Panc1 (cell line): Measurements from ENCODE around the gene RPS15. TPM values are rescaled to one million over a fixed set of nuclear protein-coding genes. Genes with fewer than 3 reads are reported as not detected.
A peak's percentile ranks its signal among the peaks of the same experiment; 100 is the strongest.

Source experiments
- ATAC-seq: fragments of 200-7000 bp; cut with Tn5 transposase; 2 replicates; pipeline ENCODE4 v1.9.1; 2020; ENCODE audit warnings: mild to moderate bottlenecking, moderate library complexity
- BruUV-seq: library from RNA; stranded (reverse); fragments of 400-500 nt; replicated peaks from 2 replicates; lab custom pipeline; 2021; lab: Mats Ljungman, UMichigan
- CTCF ChIA-PET: fragments of 300-600 bp; sonication (Branson Sonifier 250); formaldehyde crosslinking; loops from one replicate; lab custom pipeline; 2022; ENCODE audit warnings: antibody characterized with exemption; lab: Charles Lee
- POLR2A ChIA-PET: fragments of 300-600 bp; sonication (Branson Sonifier 250); formaldehyde crosslinking; loops from one replicate; lab custom pipeline; 2022; ENCODE audit warnings: antibody characterized with exemption; lab: Charles Lee
- DNase-seq: peaks from one replicate; pipeline ENCODE4 v3.0.0-alpha.2; 2010; ENCODE audit warnings: low read depth, low spot score
- H3K27ac ChIP-seq: 2 replicates; pipeline ENCODE4 v1.5.1; 2011; ENCODE audit warnings: mild to moderate bottlenecking, low read length, inconsistent platforms
- H3K27me3 ChIP-seq: fragments of 200-500 bp; sonication (Bioruptor generic); 2 replicates; pipeline ENCODE4 v1.6.0; 2014; ENCODE audit warnings: low read length, inconsistent platforms; ENCODE audit not compliant: control insufficient read depth, insufficient read depth
- H3K36me3 ChIP-seq: fragments of 200-500 bp; sonication (Bioruptor generic); 2 replicates; pipeline ENCODE4 v1.5.1; 2014; ENCODE audit warnings: inconsistent platforms, mild to moderate bottlenecking, low read length, moderate library complexity; ENCODE audit not compliant: control insufficient read depth, insufficient read depth
- H3K4me1 ChIP-seq: 2 replicates; pipeline ENCODE4 v1.5.1; 2011; ENCODE audit warnings: inconsistent platforms, mild to moderate bottlenecking, low read length, moderate library complexity; ENCODE audit not compliant: control insufficient read depth, insufficient read depth
- H3K4me3 ChIP-seq, 2 experiments: 2 replicates each; pipeline ENCODE4 v1.5.1; 2011 to 2012; ENCODE audit warnings: low read depth in 2 of 2, low read length in 2 of 2, mild to moderate bottlenecking in 2 of 2, inconsistent platforms in 1 of 2, moderate library complexity in 1 of 2
- H3K9me3 ChIP-seq: fragments of 200-500 bp; sonication (Bioruptor generic); 2 replicates; pipeline ENCODE4 v1.5.1; 2014; ENCODE audit warnings: low read depth, mild to moderate bottlenecking, inconsistent platforms, low read length, moderate library complexity; ENCODE audit not compliant: control insufficient read depth, insufficient read depth
- CTCF ChIP-seq: fragments of 450-650 bp; IDR thresholded peaks from 2 replicates; pipeline ENCODE4 v1.5.1; 2017; ENCODE audit warnings: mild to moderate bottlenecking
- POLR2AphosphoS5 ChIP-seq: IDR thresholded peaks from 2 replicates; pipeline ENCODE4 v1.6.1; 2012; ENCODE audit warnings: mild to moderate bottlenecking, low read depth, low read length, moderate library complexity
- REST ChIP-seq, 2 experiments: IDR thresholded peaks; 2 replicates each; pipeline ENCODE4 v1.6.1; 2011 to 2012; ENCODE audit warnings: low read depth in 2 of 2, control low read depth in 1 of 2, low read length in 1 of 2, mild to moderate bottlenecking in 1 of 2, moderate library complexity in 1 of 2; ENCODE audit not compliant: insufficient read depth in 1 of 2
- SIN3A ChIP-seq: IDR thresholded peaks from 2 replicates; pipeline ENCODE4 v1.6.1; 2012; ENCODE audit warnings: low read depth, mild to moderate bottlenecking, low read length, moderate library complexity, borderline replicate concordance; ENCODE audit not compliant: insufficient read depth
- TCF7L2 ChIP-seq: IDR thresholded peaks from 2 replicates; pipeline ENCODE4 v1.6.1; 2011; ENCODE audit warnings: mild to moderate bottlenecking, low read depth, low read length, inconsistent platforms
- in situ Hi-C: cut with HindIII; loops from 2 replicates; pipeline ENCODE4 v1.10.0; 2016; ENCODE audit warnings: low sequenced_read_pairs, low pct_unique_long_range_greater_than_20kb
- intact Hi-C: fragments of 100-400 bp; cut with micrococcal nuclease; formaldehyde crosslinking; loops from one replicate; pipeline ENCODE4 v1.10.0; 2022; ENCODE audit not compliant: unreplicated experiment
- total RNA-seq: library from RNA; stranded (reverse); gene quantifications from one replicate; pipeline ENCODE4 v1.2.1, GENCODE V29; 2021; ENCODE audit not compliant: unreplicated experiment

Gene RPS15
- total RNA-seq, 1 experiment from 2014 or later, result 1,067 TPM

- intact Hi-C loops (no loop called here), in situ Hi-C loops (no loop called here)
- DNase-seq (no peak), ATAC-seq (no peak)
- Histone ChIP-seq H3K9me3 (no peaks in the 10 kb centered on the region), H3K4me1 (peaks cover 37% of the 10 kb centered on the region), H3K36me3 (no peaks in the 10 kb centered on the region; the same call in 1 of the 2 replicates), H3K4me3 (peak overlapping the region; percentile 77; a peak in 3 of 4 replicates), H3K27ac (peak overlapping the region; percentile 48; the same call in 1 of the 2 replicates), H3K27me3 (no peaks in the 10 kb centered on the region)
- CTCF ChIA-PET, result no interaction called here
- POLR2A ChIA-PET, result no interaction called here
- TF ChIP-seq TCF7L2 (no peak), SIN3A (no peak)
- BruUV-seq, result no TSS peak
These were observed 27.9 kb upstream of the RPS15 start for GRCh38 chr19:1410136-1410786.

DNA sequence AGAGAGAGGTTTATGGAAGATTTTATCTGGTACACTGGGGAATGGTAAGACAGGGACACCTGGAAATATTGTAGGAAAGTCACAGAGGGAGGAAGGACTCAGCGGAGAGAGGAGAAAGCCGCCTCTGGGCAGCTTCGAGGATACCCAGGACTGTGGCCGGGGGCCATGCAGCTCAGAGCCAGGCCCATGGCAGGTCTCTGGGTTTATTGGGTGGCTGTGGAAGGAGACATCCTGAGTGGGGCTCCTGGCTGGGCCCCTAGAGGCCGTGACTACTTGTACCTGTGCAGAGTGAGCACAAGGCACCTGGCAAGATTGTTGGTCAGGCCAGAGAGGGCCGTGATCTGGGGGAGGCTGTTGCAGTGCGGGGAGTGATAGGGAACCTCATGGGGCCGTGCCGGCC lies 27.4 kb upstream of the RPS15 start:
- BruUV-seq, result no TSS peak
- intact Hi-C loops (no loop called here), in situ Hi-C loops (no loop called here)
- Histone ChIP-seq H3K4me3 (no peak overlapping the region), H3K36me3 (no peaks in the 10 kb centered on the region; the same call in 1 of the 2 replicates), H3K4me1 (peaks cover 43% of the 10 kb centered on the region), H3K9me3 (no peaks in the 10 kb centered on the region), H3K27ac (peak overlapping the region; percentile 48), H3K27me3 (no peaks in the 10 kb centered on the region)
- ChIA-PET CTCF (no interaction called here), POLR2A (no interaction called here)
- TF ChIP-seq TCF7L2, result no peak
- no peak for TF ChIP-seq CTCF
- no peak for TF ChIP-seq SIN3A
- TF ChIP-seq POLR2AphosphoS5, result no peak
- TF ChIP-seq REST (IDR thresholded peaks at IDR 0.05; ENCODE audit: insufficient read depth in 1 of 2, low read depth in 2 of 2, low read length in 1 of 2), result no peak
- DNase-seq (no peak), ATAC-seq (no peak)
